ENCODE measurements around the gene DPT. TPM values are rescaled to one million over a fixed set of nuclear protein-coding genes. Genes with fewer than 3 reads are reported as not detected.

DPT gene
- total RNA-seq, 4 donors from 2014 or later, result 30.9 to 141 (median 56.5) TPM

GRCh38 chr1:168717906-168718891 is 10.8 kb downstream of the DPT start:
- 86 to 90% methylated on average over 10 of the region's 10 CpGs for WGBS, 2 donors
- peaks cover 5% of the 10 kb centered on the region in 2 donors for H3K4me1 ChIP-seq
- no peak for DNase-seq
- TF ChIP-seq POLR2A (IDR thresholded peaks at IDR 0.05) (no peak), CTCF (IDR thresholded peaks at IDR 0.05) (no peak)
- H3K36me3 ChIP-seq, result no peaks in the 10 kb centered on the region
- intact Hi-C loops (cut with DNase I), result no loop called here
- no peak overlapping the region for H3K4me3 ChIP-seq (replicated peaks in 1 of 3)
- no peak overlapping the region for H3K27ac ChIP-seq
- no peaks in the 10 kb centered on the region for H3K9me3 ChIP-seq
- no peaks in the 10 kb centered on the region for H3K27me3 ChIP-seq

DNA sequence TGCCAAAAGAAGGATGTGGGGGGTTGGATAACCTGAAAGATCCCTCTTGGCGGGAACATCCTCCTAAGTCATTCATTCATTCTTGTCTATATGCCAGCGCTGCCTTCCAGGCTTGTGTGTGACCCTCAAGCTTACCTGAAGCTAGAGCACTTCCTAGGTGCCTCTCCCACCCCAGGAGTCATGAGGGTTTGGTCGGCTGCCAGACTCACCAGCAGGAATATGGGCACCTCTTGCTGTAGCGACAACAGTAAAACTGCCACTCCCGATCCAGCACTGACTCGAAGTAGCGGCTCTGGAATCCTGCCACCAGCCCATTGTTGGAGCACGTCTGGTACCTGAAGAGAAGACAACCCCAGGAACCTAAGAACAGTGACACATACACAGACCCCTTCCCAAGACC is 15.0 kb downstream of the DPT start:
- Histone ChIP-seq H3K4me3 (replicated peaks in 1 of 3) (no peak overlapping the region), H3K27ac (no peak overlapping the region), H3K4me1 (peaks cover 0 to 11% of the 10 kb centered on the region in 2 donors), H3K9me3 (no peaks in the 10 kb centered on the region), H3K36me3 (no peaks in the 10 kb centered on the region), H3K27me3 (no peaks in the 10 kb centered on the region)
- peak; percentile 41 to 51 for DNase-seq
- WGBS, 2 donors, result 69 to 74% methylated on average over 8 of the region's 8 CpGs
- TF ChIP-seq POLR2A (IDR thresholded peaks at IDR 0.05) (no peak), CTCF (IDR thresholded peaks at IDR 0.05) (no peak)
- intact Hi-C loops (cut with DNase I), result no loop called here

- TF ChIP-seq CTCF (IDR thresholded peaks at IDR 0.05) (no peak), POLR2A (IDR thresholded peaks at IDR 0.05) (no peak)
- Histone ChIP-seq H3K4me3 (replicated peaks in 1 of 3) (no peak overlapping the region), H3K36me3 (no peaks in the 10 kb centered on the region), H3K9me3 (no peaks in the 10 kb centered on the region), H3K27ac (peak overlapping the region in 1 of 3 donors; percentile 43), H3K4me1 (peaks cover 5 to 31% of the 10 kb centered on the region in 2 donors), H3K27me3 (no peaks in the 10 kb centered on the region)
- DNase-seq, result no peak
- 49 to 65% methylated on average over 9 of the region's 9 CpGs for WGBS, 2 donors
- intact Hi-C loops (cut with DNase I), result no loop called here
Observed at GRCh38 chr1:168709405-168710363, 19.3 kb downstream of the DPT start.

- H3K27me3 ChIP-seq, result no peaks in the 10 kb centered on the region
- H3K4me1 ChIP-seq, result peaks cover 5 to 35% of the 10 kb centered on the region in 2 donors
- intact Hi-C loops (cut with DNase I), result no loop called here
- DNase-seq, result no peak
- WGBS, 2 donors, result 83 to 88% methylated on average over 1 of the region's 1 CpG
- no peak overlapping the region for H3K27ac ChIP-seq
- H3K36me3 ChIP-seq, result no peaks in the 10 kb centered on the region
- no peak for TF ChIP-seq CTCF (IDR thresholded peaks at IDR 0.05)
- no peak for TF ChIP-seq POLR2A (IDR thresholded peaks at IDR 0.05)
- no peak overlapping the region for H3K4me3 ChIP-seq (replicated peaks in 1 of 3)
- H3K9me3 ChIP-seq, result no peaks in the 10 kb centered on the region
Observed at GRCh38 chr1:168708698-168709404, 20.2 kb downstream of the DPT start.
